HCT116 (cell line): ENCODE data around the gene NOS2.
"Not testable (repeated sequence)": the region's sequence is repeated elsewhere in the genome, so short reads cannot be mapped to it uniquely, and the experiment has no call there.

Experiments
- CEBPB ChIP-seq: IDR thresholded peaks from 2 replicates; pipeline ENCODE4 v1.6.1; 2012; ENCODE audit warnings: low read depth
- EZH2 ChIP-seq: fragments of 200-600 bp; sonication (generic); IDR thresholded peaks from 2 replicates; pipeline ENCODE4 v1.6.1; 2017; ENCODE audit warnings: antibody characterized with exemption, mixed run types
- EZH2phosphoT487 ChIP-seq: fragments of 200-600 bp; IDR thresholded peaks from 2 replicates; pipeline ENCODE4 v1.6.1; 2018; ENCODE audit warnings: antibody characterized with exemption, borderline replicate concordance
- JUND ChIP-seq: IDR thresholded peaks from 2 replicates; pipeline ENCODE4 v1.6.1; 2012
- POLR2A ChIP-seq: IDR thresholded peaks from 2 replicates; pipeline ENCODE4 v1.7.0; 2011; ENCODE audit warnings: borderline replicate concordance; ENCODE audit not compliant: insufficient read depth, insufficient read length; ENCODE audit errors: extremely low read depth
- POLR2AphosphoS5 ChIP-seq: IDR thresholded peaks from 2 replicates; pipeline ENCODE4 v1.6.1; 2011; ENCODE audit warnings: mild to moderate bottlenecking, low read depth, low read length, moderate library complexity
- RAD21 ChIP-seq: IDR thresholded peaks from 2 replicates; pipeline ENCODE4 v1.6.1; 2012; ENCODE audit warnings: low read depth, mild to moderate bottlenecking
- SIN3A ChIP-seq: IDR thresholded peaks from 2 replicates; pipeline ENCODE4 v1.6.1; 2012; ENCODE audit warnings: low read depth
- SP1 ChIP-seq: IDR thresholded peaks from 2 replicates; pipeline ENCODE4 v1.6.1; 2012; ENCODE audit warnings: low read depth
- SRF ChIP-seq: IDR thresholded peaks from 2 replicates; pipeline ENCODE4 v1.6.1; 2012; ENCODE audit warnings: low read depth
- TF ChIP-seq, protein P1 (sequence below): IDR thresholded peaks from 2 replicates; pipeline ENCODE4 v1.6.1; 2012; ENCODE audit warnings: low read depth
- TF ChIP-seq, protein P2 (sequence below), 3 experiments: fragments of 200-600 bp in 1 of 3; sonication (generic) in 1 of 3; IDR thresholded peaks in 2 of 3; conservative IDR thresholded peaks in 1 of 3; 2 replicates each; pipeline ENCODE4 v1.5.1; 2012 to 2017; ENCODE audit warnings: low read depth in 2 of 3, low read length in 2 of 3, antibody characterized with exemption in 1 of 3, borderline replicate concordance in 1 of 3, control low read depth in 1 of 3, mild to moderate bottlenecking in 1 of 3, mixed read lengths in 1 of 3, mixed run types in 1 of 3, moderate library complexity in 1 of 3; ENCODE audit not compliant: insufficient read depth in 1 of 3
- TF ChIP-seq, protein P3 (sequence below): IDR thresholded peaks from 2 replicates; pipeline ENCODE4 v1.6.1; 2012

DNA sequence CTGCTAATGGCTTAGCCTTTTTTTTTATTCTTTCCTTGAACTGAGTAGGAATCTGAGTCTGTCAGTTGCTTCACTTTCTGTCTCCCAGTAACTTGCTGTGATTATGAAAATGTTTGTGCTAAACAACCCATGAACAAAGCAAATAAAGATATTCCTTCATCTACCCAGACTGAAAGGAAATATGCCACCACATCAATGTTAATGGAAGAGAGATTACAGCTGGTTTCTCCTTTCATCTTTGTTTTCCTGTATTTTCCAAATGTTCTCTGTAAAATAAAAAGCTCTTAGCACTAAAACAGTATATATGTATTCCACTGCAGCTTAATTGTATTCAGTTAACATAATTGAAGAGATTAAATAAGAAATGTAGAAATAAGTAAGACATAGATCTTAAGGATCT lies 67.6 kb downstream of the NOS2 start:
- not testable (repeated sequence) for TF ChIP-seq EZH2phosphoT487, EZH2, RAD21, SRF, POLR2AphosphoS5, POLR2A, JUND, SP1, CEBPB, SIN3A
- TF ChIP-seq, protein P1, sequence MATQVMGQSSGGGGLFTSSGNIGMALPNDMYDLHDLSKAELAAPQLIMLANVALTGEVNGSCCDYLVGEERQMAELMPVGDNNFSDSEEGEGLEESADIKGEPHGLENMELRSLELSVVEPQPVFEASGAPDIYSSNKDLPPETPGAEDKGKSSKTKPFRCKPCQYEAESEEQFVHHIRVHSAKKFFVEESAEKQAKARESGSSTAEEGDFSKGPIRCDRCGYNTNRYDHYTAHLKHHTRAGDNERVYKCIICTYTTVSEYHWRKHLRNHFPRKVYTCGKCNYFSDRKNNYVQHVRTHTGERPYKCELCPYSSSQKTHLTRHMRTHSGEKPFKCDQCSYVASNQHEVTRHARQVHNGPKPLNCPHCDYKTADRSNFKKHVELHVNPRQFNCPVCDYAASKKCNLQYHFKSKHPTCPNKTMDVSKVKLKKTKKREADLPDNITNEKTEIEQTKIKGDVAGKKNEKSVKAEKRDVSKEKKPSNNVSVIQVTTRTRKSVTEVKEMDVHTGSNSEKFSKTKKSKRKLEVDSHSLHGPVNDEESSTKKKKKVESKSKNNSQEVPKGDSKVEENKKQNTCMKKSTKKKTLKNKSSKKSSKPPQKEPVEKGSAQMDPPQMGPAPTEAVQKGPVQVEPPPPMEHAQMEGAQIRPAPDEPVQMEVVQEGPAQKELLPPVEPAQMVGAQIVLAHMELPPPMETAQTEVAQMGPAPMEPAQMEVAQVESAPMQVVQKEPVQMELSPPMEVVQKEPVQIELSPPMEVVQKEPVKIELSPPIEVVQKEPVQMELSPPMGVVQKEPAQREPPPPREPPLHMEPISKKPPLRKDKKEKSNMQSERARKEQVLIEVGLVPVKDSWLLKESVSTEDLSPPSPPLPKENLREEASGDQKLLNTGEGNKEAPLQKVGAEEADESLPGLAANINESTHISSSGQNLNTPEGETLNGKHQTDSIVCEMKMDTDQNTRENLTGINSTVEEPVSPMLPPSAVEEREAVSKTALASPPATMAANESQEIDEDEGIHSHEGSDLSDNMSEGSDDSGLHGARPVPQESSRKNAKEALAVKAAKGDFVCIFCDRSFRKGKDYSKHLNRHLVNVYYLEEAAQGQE = not testable (repeated sequence)
- TF ChIP-seq, protein P2, sequence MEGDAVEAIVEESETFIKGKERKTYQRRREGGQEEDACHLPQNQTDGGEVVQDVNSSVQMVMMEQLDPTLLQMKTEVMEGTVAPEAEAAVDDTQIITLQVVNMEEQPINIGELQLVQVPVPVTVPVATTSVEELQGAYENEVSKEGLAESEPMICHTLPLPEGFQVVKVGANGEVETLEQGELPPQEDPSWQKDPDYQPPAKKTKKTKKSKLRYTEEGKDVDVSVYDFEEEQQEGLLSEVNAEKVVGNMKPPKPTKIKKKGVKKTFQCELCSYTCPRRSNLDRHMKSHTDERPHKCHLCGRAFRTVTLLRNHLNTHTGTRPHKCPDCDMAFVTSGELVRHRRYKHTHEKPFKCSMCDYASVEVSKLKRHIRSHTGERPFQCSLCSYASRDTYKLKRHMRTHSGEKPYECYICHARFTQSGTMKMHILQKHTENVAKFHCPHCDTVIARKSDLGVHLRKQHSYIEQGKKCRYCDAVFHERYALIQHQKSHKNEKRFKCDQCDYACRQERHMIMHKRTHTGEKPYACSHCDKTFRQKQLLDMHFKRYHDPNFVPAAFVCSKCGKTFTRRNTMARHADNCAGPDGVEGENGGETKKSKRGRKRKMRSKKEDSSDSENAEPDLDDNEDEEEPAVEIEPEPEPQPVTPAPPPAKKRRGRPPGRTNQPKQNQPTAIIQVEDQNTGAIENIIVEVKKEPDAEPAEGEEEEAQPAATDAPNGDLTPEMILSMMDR (IDR thresholded peaks at IDR 0.05 in 2 of 3, conservative IDR thresholded peaks at IDR 0.05 in 1 of 3; ENCODE audit: borderline replicate concordance in 1 of 3, insufficient read depth in 1 of 3, low read depth in 2 of 3, low read length in 2 of 3) = not testable (repeated sequence)
- TF ChIP-seq, protein P3, sequence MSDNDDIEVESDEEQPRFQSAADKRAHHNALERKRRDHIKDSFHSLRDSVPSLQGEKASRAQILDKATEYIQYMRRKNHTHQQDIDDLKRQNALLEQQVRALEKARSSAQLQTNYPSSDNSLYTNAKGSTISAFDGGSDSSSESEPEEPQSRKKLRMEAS = not testable (repeated sequence)
